Eye (tissue), 1 donor: ENCODE results near the gene CADM2.
A peak's percentile ranks its signal among the peaks of the same experiment; 100 is the strongest.
"Not testable (repeated sequence)": the region's sequence is repeated elsewhere in the genome, so short reads cannot be mapped to it uniquely, and the experiment has no call there.

Experiments used
- DNase-seq: peaks from one replicate; pipeline ENCODE4 v3.0.0-alpha.2; 2015

CADM2 gene

DNA sequence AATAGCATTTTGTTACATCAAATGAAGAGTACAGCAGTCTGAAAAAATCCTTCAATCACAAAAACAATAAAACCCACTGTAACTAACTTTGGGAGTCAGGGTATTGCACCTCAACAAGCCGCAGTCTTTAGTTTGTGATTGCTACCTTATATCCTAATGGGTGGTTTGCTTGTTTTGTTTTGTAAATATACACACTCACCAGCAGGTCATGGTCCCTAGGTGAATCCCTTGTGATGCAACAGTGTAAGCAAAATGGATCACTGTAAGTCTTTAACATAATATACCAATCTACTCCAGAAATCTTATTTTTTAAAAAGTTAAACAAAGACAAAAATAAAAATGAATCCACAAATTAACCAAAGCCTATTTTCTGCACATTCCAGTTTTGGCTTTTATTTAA, 749.5 kb downstream of the CADM2 start:
- not testable (repeated sequence) for DNase-seq

DNA sequence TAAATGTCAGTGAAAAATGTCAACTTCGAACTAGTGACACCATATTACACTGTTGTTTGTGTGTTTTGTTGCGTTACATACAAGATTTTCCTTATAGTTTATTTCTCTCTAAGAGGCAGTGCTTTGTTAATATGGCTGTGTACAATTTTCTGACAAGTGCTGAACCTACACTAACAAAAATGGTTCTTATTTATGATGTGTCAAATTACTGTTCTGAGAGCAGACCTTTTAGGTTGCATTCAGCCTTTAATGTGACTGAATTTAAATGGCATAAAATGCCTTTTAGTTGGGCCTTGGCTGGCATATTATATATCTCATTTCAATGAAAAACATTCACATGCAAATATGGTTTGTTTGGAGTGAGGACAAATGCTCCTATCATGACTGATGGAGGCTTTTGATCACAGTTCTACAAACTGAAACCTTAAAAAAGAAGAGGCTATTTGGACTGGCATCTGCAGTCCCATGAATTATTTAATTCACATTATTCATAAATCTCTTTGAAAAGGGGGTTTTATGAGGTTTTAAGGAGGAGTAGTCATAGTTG, 750.6 kb downstream of the CADM2 start:
- DNase-seq: no peak

DNA sequence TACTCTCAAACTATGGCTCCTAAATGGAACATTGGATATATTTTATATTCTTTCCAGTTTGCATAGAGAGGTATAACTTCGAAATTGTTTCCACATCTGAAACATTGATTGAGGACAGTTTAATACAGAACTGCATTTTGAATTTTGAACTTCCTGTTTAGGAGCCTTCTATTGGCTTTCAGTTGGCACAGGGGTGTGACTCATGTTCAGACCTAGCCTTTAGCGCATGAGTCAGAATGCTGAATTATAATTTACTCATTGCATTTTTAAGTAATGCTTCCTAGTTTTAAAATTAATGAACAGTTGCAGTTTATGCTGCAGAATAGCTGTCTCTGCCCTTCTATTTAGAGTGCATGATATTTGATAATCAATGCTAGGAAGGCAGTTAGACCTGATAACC, 751.7 kb downstream of the CADM2 start:
- DNase-seq: no peak

DNA sequence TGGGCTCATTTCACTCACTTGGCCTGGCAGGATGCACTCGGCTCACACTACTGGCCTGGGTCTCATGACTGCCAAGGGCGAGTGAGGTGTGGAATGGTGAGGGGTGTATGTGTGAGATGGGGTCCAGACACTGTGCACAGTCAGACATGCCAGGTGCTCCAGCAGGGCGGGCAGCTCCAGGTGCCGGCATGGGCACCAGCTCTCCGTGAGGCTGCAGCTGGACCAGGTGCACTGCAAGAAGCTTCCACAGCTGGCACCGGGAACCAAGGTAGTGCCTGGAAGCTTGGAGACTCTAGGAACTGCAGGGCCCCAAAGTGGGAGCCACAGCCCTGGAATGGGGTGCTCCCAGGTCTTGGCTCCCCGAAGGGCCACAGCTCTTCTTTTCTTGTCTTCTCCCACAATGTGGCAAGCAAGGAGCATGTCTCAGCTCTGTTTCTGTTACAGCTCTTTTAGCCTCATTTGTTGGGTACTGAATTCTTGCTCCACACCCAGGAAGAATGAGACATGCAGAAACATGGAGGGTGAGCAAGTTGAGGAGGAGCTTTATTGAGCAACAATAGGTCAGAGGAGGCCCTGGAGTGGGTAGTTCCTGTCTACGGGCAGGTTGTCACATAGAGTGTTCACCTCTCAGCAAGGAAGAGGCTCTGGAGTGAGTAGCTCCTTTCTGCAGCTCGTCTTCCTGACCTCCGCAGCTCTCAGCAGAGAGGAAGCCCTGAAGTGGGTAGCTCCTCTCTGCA, 762.8 kb downstream of the CADM2 start:
- DNase-seq: no peak

DNA sequence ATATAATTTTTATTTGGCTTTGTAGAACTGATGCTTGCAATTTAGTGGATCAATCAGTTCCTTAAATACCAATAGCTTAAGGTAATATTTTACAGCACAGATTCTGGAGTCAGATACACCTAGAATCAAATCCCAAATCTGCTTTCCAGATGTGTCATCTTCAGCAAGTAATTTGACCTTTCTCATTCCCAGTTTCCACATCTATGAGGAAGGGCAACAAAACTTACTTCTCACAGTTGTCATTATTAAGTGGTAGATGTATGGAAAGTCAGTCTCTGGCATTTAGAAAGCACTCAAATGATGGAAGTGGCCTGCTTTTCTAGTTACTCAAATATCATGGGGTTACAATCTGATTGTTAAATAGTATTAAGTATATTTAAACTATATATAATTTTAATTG, 767.0 kb downstream of the CADM2 start:
- DNase-seq: no peak

DNA sequence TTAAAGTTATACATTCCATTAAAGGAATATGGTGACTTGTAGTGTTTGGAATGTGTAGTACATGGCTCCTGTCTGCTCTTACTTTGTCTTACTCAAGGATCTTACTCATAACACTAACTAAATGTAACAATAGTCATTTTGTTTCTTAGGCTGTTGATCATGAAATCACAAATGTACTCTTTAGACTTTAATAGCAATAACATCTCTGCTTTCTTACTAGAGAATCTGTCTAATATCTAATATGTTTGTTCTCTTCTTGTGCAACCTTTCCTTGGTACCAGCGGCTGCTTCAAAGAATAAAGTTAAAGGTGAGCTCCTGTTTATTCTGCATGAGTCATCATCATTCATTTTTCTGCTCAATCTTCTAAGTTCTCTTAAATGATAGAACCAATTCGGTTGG, 767.5 kb downstream of the CADM2 start:
- no peak for DNase-seq

DNA sequence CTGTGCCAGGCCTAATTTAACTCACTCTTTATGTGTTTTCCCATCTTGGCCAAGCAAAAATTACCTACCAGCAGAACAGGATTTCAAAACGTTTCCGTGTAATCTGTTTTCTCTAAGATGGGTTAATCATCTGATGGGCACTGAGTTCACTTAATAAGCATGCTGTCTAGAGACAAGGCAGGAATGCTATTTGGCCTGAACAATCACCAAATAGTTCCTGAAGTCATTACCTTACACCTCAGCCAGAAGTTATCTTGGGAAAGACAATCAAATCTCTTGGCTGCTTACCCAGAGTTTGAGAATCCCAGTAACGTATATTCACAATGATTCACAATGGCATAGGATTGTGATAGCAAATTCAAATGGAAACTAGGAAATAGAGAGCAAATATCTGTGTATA, 779.1 kb downstream of the CADM2 start:
- DNase-seq: no peak

DNA sequence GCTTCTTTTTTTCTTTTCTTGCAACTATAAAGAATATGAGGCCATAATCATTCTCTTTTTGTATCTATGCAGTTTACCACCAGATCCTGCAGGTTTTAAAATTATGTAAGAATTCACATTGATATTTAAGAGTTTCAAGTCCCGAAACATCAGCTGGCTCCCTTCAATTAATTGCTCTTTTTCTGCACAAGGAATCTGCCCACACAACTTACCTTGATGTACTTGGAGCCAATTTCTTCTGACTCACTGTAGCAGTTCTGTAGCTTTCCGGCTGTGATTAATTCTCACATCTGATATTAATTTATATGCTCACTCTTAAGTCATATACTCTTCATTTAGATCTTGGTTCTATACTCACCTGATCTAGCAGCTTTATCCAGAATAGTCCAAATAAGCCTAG, 781.8 kb downstream of the CADM2 start:
- DNase-seq: no peak

DNA sequence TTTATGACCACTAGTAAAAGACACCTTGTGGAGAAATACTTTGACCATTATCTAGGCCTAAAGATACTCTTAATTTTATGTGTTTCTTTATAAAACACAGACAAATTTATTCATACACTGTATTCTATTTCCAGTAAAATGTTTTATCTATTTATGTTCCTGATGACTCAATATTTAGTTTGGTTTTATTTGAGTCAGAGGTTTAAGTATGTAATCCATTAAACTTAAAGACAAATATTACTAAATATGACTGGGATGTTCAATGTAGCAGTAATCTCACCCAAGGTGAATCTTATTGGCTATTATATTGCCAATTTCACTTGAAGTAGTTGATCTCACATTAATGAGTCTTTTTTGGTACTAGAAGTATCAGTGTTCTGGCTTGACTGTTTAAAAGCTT, 799.7 kb downstream of the CADM2 start:
- DNase-seq: no peak

DNA sequence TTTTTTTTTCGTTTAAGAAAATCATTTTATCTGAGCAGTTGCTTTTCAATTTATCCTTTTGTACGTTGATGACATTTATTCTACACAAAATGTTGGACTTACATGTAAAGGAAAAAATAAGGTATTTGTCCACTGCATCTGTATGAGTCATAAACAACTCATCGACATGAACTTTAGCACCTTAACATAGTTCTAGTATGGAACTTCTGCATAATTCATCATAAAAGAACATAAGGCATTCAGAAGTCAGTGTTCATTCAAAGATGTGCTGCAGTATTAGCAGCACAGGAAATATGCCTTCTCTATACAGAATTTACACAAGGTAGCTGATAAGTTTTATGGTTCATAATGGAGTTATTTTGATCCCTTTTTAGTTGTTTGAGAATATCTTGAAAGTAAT, 801.6 kb downstream of the CADM2 start:
- no peak for DNase-seq

DNA sequence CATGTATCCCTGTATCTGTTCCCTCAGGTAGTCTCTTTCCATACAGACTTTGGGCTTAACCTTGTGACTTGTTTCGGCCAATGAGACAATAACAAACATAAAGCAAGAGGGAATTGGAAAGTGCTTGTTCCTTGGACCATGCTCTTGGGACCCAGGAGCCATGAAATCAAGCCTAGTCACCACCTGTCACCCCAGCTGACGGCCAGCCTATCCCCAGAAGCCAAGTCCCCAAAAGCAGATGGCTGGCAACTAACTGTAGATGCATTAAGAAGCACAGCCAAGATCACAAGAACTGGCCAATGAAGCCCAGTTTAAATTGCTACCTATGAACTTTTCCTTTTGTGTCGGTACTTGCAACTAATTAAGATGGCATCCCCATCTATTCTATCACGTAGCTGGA, 822.0 kb downstream of the CADM2 start:
- no peak for DNase-seq

DNA sequence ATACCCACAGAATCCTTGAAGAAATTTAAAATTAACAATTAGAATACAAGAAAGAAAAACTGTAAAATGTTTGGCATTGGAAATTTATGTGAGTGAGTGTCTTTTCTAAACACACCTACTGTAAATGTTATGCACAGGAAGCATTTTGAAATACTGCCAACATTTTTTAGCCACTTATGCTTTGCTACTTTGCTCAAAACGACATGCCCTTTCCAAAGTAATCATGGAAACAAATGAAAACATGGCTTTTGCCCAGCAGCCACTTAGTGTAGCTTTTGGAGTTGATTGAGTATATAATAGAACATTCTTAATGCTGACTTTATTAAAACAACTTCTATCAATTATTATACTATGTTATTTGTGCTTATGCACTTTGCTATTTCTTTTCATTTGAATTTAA, 823.0 kb downstream of the CADM2 start:
- DNase-seq: peak; percentile 22

DNA sequence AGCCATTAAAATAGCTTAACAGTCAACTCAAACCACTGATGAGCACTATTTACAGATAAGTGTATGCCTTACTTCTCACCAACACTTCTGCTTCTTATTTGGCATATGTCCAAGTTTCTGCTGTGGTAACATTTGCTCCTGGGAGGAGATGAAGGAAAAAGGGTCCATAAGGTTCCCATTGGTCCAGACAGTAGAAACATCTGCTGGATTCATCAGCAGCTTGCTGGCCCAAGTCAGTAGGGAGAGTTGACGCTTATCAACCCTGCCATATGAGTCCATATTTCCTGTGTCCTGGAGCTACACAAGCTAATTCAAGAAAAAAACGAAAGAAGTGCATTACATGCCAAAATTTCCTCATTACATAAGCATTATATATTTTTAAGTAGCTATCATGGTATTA, 824.5 kb downstream of the CADM2 start:
- no peak for DNase-seq

DNA sequence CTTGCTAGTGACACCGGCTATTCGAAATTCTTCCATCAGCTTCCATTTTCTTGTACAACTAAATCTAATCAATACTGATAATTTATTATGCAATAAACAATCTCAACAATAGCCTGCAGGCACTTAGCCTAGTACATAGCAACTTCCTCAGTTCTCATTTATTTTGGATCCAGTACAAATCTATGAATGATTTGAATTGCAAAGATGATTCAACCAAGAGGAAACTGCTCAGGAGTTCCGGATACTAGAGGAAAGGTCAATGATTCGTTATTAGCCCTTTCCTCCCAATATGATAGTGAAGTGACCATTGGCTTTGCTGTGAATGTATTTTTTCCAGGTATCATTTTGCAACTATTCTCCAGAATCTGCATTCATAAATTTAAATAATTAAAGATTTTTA, 827.0 kb downstream of the CADM2 start:
- no peak for DNase-seq

DNA sequence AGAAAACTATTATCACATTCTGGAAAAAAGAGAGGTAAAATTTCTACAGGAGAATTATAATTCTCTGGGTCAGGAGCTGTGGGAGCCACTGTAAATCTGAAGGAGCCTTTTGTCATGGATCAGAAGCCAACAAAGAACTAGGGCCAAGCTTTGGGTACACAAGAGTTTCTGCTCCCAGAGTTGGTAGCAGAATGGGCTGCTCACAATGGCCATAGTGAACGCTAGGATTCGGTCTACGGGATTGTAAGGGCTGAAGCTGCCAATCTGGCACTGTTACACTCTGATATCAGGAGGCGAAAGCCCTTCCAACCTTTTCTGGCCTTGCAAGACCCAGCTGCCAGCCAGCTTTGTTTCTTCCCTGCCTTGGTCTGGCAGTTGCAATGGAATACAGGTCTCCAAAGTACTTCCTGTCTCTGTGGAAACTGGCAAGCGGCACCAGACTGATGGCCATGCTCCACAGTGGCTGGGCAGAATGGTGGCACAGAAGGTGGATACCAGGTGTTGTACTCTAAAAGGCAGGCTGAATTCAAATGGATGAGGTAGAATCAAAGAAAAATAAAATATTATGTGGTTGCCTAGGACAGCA, 831.7 kb downstream of the CADM2 start:
- DNase-seq: no peak

DNA sequence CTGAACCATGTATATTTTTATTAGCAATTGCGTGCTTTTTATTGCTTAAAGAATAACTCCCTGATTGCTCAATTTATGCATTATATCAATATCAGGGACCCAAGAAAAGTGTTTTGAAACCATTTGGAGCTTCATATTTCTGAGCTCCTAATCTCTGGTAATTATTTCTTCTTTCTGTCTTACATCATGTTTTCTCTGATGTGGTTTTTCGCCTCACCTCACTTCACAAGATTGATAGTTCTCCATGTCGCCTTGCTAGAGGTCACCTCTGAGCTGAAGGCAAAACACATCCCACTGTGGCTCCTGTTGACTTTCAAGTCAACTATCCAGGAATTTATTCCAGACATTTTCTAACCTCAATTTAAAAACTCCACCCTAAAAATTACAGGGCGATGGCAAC, 837.4 kb downstream of the CADM2 start:
- no peak for DNase-seq

DNA sequence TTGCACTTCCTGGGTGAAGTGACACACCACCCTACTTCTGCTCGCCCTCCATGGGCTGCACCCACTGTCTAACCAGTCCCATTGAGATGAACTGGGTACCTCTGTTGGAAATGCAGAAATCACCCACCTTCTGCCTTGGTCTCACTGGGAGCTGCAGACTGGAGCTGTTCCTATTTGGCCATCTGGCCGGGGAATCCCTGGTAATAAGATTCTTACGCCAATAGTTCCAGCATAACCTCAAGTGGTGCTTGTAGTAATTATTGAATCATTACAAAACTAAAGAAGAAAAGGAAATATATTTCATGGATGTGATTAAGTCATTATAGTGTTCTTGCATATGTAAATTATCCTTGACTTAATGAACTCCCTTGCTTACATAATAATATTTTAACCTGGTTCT, 841.9 kb downstream of the CADM2 start:
- no peak for DNase-seq

DNA sequence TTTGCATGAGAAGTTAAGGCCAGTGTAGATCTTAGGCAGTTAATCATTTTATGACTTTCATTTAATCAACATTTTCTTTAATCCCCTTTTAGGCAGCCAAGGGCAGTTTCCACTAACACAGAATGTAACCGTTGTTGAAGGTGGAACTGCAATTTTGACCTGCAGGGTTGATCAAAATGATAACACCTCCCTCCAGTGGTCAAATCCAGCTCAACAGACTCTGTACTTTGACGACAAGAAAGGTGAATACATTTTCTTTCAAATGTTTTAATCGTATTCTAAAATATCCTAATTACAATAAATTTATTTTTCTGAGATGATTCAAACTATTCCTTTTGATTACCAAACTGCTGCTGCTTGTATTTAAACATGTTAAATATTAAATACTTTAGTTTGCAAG, 843.2 kb downstream of the CADM2 start:
- DNase-seq: peak; percentile 68

DNA sequence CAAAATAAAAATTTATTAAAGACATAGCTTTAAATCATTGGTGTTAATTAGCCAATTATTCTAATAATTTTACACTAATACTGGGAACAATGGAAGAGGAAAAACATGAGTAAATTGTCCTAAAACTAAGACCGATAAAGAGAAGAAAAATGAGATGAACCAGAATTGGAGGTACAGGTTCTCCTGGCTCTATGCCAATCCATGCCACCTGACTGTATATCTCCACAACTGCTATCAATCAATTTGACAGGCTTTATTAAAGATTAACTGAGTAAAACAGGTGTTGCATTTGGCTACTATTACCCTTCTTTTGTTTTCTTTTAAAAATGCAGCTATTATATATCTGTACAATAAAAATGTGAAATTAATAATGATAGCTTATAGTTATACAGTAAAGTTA, 850.0 kb downstream of the CADM2 start:
- no peak for DNase-seq

DNA sequence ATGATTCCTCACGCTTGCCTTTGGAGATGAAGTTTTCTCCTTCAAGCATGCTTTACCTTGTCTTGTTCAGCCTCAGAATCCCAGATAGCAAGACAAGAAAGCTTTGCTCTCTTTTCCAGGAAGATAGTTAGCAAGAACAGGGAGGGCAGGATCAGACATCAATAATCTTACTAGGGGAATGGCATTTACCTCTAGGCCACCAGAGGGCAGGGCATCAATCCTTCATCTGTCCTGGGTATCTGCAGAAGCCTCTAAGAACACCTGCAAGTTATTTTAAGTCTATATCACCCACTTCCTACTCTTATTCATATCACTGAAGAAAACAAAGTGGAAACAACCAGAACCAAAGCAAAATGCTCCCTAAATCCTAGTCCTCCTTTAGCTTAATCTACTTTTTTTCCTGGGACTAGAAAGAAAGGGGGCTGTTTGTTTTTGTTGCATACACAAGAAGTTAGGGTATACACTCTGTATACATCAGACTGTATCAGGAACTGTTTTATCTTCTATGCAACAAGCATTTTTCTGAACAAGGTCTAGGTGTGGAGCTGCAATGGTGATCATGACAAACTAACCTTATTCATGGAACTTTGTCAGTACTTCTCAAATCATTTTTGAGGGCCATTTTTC, 862.5 kb downstream of the CADM2 start:
- DNase-seq: no peak

DNA sequence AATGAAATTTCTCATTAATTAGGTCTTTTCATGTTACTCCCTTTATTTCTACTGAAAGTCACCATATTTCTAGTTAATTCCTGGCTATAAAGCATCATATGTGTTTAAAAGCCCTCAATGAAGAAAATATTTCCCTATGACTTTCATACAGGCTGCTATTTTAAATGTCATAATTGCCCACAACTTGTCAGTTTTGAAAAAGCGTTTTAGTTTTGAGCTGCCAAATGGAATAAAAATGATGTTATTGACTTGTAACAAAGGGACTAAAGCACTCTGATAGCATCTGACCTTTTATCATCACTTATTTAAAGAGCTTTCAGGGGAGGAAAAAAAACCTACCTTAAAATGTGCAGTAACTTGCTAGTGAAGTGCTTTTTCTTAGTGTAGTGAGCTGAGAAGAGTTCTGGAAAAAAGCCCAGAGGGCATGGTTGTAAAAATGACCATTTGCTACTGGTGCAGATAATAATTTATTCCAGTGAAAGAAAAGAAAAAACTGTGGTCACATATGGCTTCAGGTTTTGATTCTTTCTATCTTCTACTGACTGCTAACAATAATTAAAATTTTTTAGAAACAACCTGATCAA, 877.2 kb downstream of the CADM2 start:
- DNase-seq: peak; percentile 57

DNA sequence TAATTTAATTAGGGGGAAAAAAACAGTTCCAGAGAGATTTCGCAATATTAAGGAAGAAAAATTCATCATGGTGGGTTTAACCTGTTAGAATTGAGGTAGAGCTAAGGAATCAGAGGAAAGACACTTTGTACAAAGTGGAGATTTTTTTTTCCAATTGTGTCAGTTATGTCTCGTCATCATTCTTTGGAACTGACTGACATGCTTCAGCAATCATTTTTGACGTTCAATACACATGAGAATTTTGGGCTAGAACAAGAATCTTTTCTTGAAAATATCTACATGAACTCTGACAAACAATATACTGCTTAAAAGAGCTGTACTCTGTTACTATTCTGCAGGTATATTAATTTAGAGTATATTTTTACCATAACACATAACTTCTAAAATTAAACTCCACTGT, 878.6 kb downstream of the CADM2 start:
- no peak for DNase-seq

DNA sequence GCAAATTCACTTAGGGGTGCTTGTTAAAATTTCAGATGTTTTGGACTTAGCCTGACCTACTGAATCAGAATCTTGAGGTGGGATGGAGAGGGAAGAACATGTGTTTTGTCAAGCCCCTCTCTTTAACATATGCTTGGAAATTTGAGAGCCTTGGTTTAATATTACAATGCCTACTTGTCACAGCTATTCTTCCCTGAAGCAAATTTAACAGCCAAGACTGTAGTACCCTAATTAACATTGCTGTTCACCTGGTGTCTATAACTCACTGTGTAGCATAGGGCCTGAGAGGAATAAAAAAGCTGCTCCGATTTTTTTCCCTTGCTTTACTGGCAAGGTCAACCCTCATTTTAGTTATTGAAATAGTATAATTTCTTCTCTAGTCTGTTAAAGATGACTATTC, 880.1 kb downstream of the CADM2 start:
- DNase-seq: peak; percentile 26

DNA sequence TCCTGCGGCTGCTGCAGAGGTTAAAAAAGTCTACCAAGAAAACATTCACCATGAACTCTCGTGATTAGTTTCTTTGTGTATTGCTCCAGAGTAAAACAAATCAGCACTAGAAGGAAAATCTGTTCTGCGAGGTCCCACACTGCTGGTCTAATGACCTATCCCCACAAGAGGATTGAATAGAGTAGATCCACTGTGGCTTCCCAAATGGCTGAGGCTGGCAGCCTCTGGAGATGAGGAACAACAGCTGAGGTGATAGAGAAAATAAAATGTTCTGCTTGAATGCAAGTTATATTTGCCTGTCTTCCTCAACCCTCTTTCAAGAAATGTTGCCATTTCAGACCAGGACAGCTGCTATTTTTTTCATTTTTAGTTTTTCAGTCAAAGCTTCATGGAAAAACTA, 883.3 kb downstream of the CADM2 start:
- no peak for DNase-seq
